ENCODE data around the gene MED13L. TPM values are rescaled to one million over a fixed set of nuclear protein-coding genes. Genes with fewer than 3 reads are reported as not detected.
A peak's percentile ranks its signal among the peaks of the same experiment; 100 is the strongest.

MED13L gene
- total RNA-seq, 2 experiments from 2014 or later: 40.5 to 41.1 TPM

GRCh38 chr12:116026346-116026745 is 251.1 kb downstream of the MED13L start:
- no peak overlapping the region for H3K4me3 Mint-ChIP-seq
- H3K4me1 Mint-ChIP-seq: peaks cover 29% of the 10 kb centered on the region
- no peak for DNase-seq
- H3K27ac Mint-ChIP-seq: peak overlapping the region; percentile 46
- peaks cover 6% of the 10 kb centered on the region for H3K36me3 Mint-ChIP-seq
- peaks cover 5% of the 10 kb centered on the region for H3K9me3 Mint-ChIP-seq
- H3K27me3 Mint-ChIP-seq: no peaks in the 10 kb centered on the region

GRCh38 chr12:116024769-116025168 is 252.7 kb downstream of the MED13L start:
- Mint-ChIP-seq H3K36me3 (peaks cover 2% of the 10 kb centered on the region), H3K27ac (no peak overlapping the region), H3K4me3 (no peak overlapping the region), H3K4me1 (peaks cover 30% of the 10 kb centered on the region), H3K9me3 (peaks cover 1% of the 10 kb centered on the region), H3K27me3 (no peaks in the 10 kb centered on the region)
- DNase-seq: no peak

- peaks cover 13% of the 10 kb centered on the region for H3K36me3 Mint-ChIP-seq
- peak overlapping the region; percentile 51 for H3K27ac Mint-ChIP-seq
- H3K4me3 Mint-ChIP-seq: no peak overlapping the region
- DNase-seq: no peak
- H3K9me3 Mint-ChIP-seq: no peaks in the 10 kb centered on the region
- H3K4me1 Mint-ChIP-seq: peaks cover 8% of the 10 kb centered on the region
- H3K27me3 Mint-ChIP-seq: no peaks in the 10 kb centered on the region
These were observed 258.1 kb downstream of the MED13L start for GRCh38 chr12:116019415-116019814.

- Mint-ChIP-seq H3K27ac (no peak overlapping the region), H3K4me1 (peaks cover 4% of the 10 kb centered on the region), H3K4me3 (no peak overlapping the region), H3K9me3 (no peaks in the 10 kb centered on the region), H3K27me3 (no peaks in the 10 kb centered on the region), H3K36me3 (peaks cover 15% of the 10 kb centered on the region)
- no peak for DNase-seq
These were observed 259.2 kb downstream of the MED13L start for GRCh38 chr12:116018282-116018681.

- Mint-ChIP-seq H3K4me3 (no peak overlapping the region), H3K27me3 (no peaks in the 10 kb centered on the region), H3K27ac (no peak overlapping the region), H3K4me1 (peaks cover 4% of the 10 kb centered on the region), H3K9me3 (no peaks in the 10 kb centered on the region), H3K36me3 (peaks cover 17% of the 10 kb centered on the region)
- DNase-seq: no peak
These were observed 262.0 kb downstream of the MED13L start for GRCh38 chr12:116015525-116015924.

- no peak for DNase-seq
- no peak overlapping the region for H3K27ac Mint-ChIP-seq
- no peaks in the 10 kb centered on the region for H3K9me3 Mint-ChIP-seq
- H3K4me3 Mint-ChIP-seq: no peak overlapping the region
- no peaks in the 10 kb centered on the region for H3K27me3 Mint-ChIP-seq
- H3K4me1 Mint-ChIP-seq: peaks cover 2% of the 10 kb centered on the region
- H3K36me3 Mint-ChIP-seq: peaks cover 13% of the 10 kb centered on the region
These were observed 264.7 kb downstream of the MED13L start for GRCh38 chr12:116012757-116013156.

- Mint-ChIP-seq H3K27ac (no peak overlapping the region), H3K9me3 (no peaks in the 10 kb centered on the region), H3K27me3 (no peaks in the 10 kb centered on the region), H3K4me3 (no peak overlapping the region), H3K4me1 (no peaks in the 10 kb centered on the region), H3K36me3 (peaks cover 13% of the 10 kb centered on the region)
- no peak for DNase-seq
These were observed 266.3 kb downstream of the MED13L start for GRCh38 chr12:116011217-116011616.

GRCh38 chr12:116010467-116010866 is 267.0 kb downstream of the MED13L start:
- no peak overlapping the region for H3K4me3 Mint-ChIP-seq
- H3K27ac Mint-ChIP-seq: no peak overlapping the region
- peaks cover 17% of the 10 kb centered on the region for H3K36me3 Mint-ChIP-seq
- no peaks in the 10 kb centered on the region for H3K9me3 Mint-ChIP-seq
- DNase-seq: no peak
- no peaks in the 10 kb centered on the region for H3K27me3 Mint-ChIP-seq
- no peaks in the 10 kb centered on the region for H3K4me1 Mint-ChIP-seq

GRCh38 chr12:116009805-116010204 is 267.7 kb downstream of the MED13L start:
- Mint-ChIP-seq H3K27ac (no peak overlapping the region), H3K4me1 (no peaks in the 10 kb centered on the region), H3K27me3 (no peaks in the 10 kb centered on the region), H3K36me3 (peaks cover 13% of the 10 kb centered on the region), H3K9me3 (no peaks in the 10 kb centered on the region), H3K4me3 (no peak overlapping the region)
- no peak for DNase-seq

GRCh38 chr12:116006141-116006540 is 271.4 kb downstream of the MED13L start:
- Mint-ChIP-seq H3K27ac (no peak overlapping the region), H3K9me3 (no peaks in the 10 kb centered on the region), H3K36me3 (peaks cover 13% of the 10 kb centered on the region), H3K4me1 (peaks cover 9% of the 10 kb centered on the region), H3K27me3 (no peaks in the 10 kb centered on the region), H3K4me3 (no peak overlapping the region)
- DNase-seq: no peak

GRCh38 chr12:116002890-116003536 is 274.5 kb downstream of the MED13L start:
- Mint-ChIP-seq H3K4me3 (no peak overlapping the region), H3K4me1 (peaks cover 19% of the 10 kb centered on the region), H3K27me3 (no peaks in the 10 kb centered on the region), H3K9me3 (no peaks in the 10 kb centered on the region), H3K36me3 (peaks cover 10% of the 10 kb centered on the region), H3K27ac (peak overlapping the region; percentile 17)
- DNase-seq: no peak

GRCh38 chr12:116000252-116000651 is 277.2 kb downstream of the MED13L start:
- H3K4me3 Mint-ChIP-seq: no peak overlapping the region
- H3K27ac Mint-ChIP-seq: peak overlapping the region; percentile 16
- no peaks in the 10 kb centered on the region for H3K9me3 Mint-ChIP-seq
- peaks cover 6% of the 10 kb centered on the region for H3K36me3 Mint-ChIP-seq
- no peak for DNase-seq
- H3K27me3 Mint-ChIP-seq: no peaks in the 10 kb centered on the region
- peaks cover 19% of the 10 kb centered on the region for H3K4me1 Mint-ChIP-seq

- Mint-ChIP-seq H3K36me3 (peaks cover 6% of the 10 kb centered on the region), H3K27me3 (no peaks in the 10 kb centered on the region), H3K27ac (no peak overlapping the region), H3K4me3 (no peak overlapping the region), H3K4me1 (peaks cover 19% of the 10 kb centered on the region), H3K9me3 (no peaks in the 10 kb centered on the region)
- DNase-seq: no peak
These were observed 277.9 kb downstream of the MED13L start for GRCh38 chr12:115999582-115999981.

GRCh38 chr12:115998794-115999478 is 278.6 kb downstream of the MED13L start:
- H3K27me3 Mint-ChIP-seq: no peaks in the 10 kb centered on the region
- no peak overlapping the region for H3K4me3 Mint-ChIP-seq
- peaks cover 5% of the 10 kb centered on the region for H3K36me3 Mint-ChIP-seq
- H3K4me1 Mint-ChIP-seq: peaks cover 13% of the 10 kb centered on the region
- no peaks in the 10 kb centered on the region for H3K9me3 Mint-ChIP-seq
- no peak for DNase-seq
- no peak overlapping the region for H3K27ac Mint-ChIP-seq

- Mint-ChIP-seq H3K27me3 (no peaks in the 10 kb centered on the region), H3K9me3 (no peaks in the 10 kb centered on the region), H3K36me3 (peaks cover 5% of the 10 kb centered on the region), H3K27ac (no peak overlapping the region), H3K4me1 (peaks cover 13% of the 10 kb centered on the region), H3K4me3 (no peak overlapping the region)
- DNase-seq: peak; percentile 2
These were observed 279.3 kb downstream of the MED13L start for GRCh38 chr12:115998119-115998633.

- H3K4me3 Mint-ChIP-seq: no peak overlapping the region
- peaks cover 18% of the 10 kb centered on the region for H3K4me1 Mint-ChIP-seq
- H3K36me3 Mint-ChIP-seq: peaks cover 16% of the 10 kb centered on the region
- no peaks in the 10 kb centered on the region for H3K27me3 Mint-ChIP-seq
- DNase-seq: no peak
- no peak overlapping the region for H3K27ac Mint-ChIP-seq
- H3K9me3 Mint-ChIP-seq: no peaks in the 10 kb centered on the region
These were observed 283.8 kb downstream of the MED13L start for GRCh38 chr12:115993737-115994136.
